GM12801 (cell line): ENCODE measurements around the gene LIX1L.

Experiments
- TF ChIP-seq, protein P1 (sequence below): IDR thresholded peaks from one replicate; pipeline ENCODE4 v1.5.1; 2011; ENCODE audit warnings: control low read depth; ENCODE audit not compliant: insufficient read length; ENCODE audit errors: extremely low read depth

LIX1L gene

DNA sequence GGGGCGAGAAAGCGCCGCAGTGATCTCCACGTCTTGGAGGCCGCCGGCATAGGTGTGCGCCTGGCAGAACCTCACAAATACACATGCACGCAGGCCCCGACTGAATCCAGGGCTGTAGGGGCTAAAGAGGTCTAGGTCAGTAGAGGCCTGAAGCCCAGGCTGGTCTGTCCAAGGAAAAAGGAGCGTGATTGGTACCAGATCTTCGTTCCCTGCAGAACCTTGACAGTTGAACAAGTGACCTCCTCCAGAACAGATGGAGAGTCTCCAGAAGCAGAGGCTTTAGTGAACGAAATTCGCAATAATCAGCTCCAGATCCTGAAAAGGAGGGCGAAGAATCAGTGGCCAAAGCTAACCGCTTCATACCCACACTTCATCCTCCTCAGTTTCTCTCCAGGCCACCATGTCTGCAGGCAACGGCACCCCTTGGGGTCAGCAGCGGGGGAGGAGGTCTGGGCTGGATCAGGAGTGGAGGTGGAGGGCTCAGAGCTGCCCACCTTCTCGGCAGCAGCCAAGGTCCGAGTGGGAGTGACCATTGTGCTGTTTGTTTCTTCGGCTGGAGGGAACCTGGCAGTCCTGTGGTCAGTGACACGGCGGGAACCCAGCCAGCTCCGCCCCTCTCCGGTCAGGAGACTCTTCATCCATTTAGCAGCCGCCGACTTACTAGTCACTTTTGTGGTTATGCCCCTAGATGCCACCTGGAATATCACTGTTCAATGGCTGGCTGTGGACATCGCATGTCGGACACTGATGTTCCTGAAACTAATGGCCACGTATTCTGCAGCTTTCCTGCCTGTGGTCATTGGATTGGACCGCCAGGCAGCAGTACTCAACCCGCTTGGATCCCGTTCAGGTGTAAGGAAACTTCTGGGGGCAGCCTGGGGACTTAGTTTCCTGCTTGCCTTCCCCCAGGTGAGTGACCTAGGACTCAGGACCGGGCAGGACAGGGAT is 38.6 kb downstream of the LIX1L start:
- TF ChIP-seq, protein P1, sequence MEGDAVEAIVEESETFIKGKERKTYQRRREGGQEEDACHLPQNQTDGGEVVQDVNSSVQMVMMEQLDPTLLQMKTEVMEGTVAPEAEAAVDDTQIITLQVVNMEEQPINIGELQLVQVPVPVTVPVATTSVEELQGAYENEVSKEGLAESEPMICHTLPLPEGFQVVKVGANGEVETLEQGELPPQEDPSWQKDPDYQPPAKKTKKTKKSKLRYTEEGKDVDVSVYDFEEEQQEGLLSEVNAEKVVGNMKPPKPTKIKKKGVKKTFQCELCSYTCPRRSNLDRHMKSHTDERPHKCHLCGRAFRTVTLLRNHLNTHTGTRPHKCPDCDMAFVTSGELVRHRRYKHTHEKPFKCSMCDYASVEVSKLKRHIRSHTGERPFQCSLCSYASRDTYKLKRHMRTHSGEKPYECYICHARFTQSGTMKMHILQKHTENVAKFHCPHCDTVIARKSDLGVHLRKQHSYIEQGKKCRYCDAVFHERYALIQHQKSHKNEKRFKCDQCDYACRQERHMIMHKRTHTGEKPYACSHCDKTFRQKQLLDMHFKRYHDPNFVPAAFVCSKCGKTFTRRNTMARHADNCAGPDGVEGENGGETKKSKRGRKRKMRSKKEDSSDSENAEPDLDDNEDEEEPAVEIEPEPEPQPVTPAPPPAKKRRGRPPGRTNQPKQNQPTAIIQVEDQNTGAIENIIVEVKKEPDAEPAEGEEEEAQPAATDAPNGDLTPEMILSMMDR: no peak

DNA sequence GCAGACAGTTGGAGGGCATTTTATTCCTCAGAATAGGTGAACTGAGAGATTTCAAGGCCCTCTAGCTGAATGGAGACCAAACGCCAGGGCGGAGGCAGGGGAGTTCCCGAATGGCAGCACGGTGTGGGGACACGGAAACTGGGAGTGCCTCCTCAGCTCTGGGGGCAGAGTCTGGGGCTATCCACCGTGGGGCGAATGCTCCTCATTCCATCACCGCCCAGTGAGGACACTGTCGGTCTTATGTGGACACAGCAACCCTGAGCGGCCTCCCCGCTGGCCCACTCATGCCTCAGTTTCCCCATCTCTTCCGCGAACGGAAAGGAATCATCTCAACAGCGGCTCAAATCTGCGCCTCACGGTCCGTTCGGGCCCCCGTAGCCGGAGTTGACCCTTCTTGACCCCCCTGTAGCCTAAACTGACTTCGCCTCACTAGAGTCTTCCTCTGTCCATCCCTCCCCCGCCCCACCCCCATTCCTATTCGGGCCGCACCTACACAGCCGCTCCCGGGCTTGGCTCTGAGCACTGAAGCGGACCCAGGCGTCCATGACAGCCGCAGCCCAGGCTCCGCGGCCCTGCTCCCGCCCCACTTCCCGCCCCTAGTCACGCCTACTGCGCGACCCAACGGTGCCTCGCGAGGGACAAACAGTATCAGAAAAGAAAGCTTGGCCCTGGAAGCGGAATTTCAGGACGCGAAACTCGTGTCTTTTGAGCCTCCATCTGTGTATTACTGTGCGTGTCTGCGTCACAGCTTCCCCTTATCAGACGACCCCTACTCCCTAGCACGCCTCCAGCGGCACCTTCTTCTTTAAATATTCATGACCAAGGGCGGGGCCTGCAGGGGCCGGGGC is 39.4 kb downstream of the LIX1L start, which contains the start of gene PEX11B:
Gene PEX11B (minus strand): TSS at position 574 of the 848 bp plus-strand sequence. CDS start 29 bp downstream, at position 545.
- TF ChIP-seq, protein P1: no peak

DNA sequence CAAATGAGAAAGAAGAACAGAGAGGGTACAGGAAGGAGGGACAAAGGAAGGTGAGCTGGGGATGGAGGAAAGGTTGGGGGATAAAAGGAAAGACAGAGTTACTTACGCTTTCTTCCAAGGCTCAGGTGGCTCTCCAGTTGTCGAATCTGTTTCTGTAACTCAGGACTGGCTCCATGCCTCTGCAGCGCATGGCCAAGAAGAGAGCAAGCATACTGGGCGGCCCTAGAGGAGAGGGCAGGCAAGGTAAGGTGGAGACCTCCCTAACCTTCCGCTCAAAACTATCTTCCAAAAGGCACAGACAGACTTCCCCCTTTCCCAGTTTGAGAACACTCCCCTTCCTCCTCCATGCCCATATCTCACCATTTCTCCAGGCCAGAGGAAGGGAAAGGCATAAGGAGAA is 40.2 kb downstream of the LIX1L start:
- TF ChIP-seq, protein P1: no peak

DNA sequence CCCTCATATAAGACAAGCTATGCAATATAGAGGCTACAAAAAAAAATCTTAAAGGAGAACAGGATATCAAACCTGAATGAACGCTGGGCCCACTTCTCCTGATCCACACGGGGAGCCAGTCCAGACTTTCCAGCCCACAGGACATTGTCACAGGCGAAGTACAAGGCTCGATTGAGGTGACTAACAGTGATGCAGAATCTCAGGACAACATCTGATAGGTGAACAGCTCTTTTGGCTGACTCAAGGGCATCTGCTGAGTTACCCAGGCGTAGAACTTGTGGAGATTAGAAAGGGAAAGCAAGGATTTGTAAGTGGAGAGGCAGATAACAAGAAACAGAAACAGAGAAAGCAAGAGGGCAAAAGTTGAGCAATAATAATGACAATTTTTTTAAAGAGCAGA is 41.1 kb downstream of the LIX1L start:
- TF ChIP-seq, protein P1: no peak

DNA sequence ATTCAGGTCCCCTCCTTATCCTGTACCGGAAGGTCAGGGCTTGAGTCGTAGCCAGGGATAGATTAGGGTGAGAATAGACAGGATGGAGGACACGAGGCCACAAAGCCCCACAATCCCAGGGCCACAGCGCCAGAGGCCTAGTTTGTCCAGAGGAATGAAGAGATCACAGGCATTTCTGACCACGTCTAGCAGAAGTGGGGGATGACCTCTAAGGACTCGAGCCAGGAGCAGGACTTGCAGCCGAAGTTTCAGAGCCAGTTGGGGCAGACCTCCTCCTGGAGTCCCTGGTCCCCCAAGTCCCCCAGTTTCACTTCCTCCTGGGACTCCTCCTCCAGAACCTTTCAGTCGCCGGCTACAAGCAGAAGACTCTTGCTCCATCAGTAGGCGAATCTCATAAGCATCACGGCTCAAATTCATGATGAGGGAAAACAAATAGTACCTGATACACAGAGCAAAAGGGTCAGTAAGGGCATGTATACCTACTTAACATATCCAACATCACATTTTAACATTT is 45.6 kb downstream of the LIX1L start:
- TF ChIP-seq, protein P1: no peak

DNA sequence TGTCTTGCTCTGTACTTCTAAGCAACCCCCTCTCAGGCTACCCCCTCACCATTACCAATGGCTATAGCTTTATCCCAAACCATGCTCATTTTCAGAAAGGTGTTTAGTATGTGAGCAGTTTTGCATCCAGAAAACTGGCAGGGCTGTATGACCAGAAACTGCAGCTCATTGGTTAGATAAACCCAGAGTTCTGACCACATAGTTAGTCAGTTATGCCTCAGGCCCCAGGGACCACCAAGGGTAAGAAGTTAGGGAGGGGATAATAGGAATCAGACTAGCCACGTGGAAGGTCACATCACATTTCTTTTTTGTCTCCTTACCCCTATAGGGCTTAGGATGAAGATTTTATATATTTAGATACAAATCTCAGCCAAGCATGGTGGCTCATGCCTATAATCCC is 49.2 kb downstream of the LIX1L start:
- TF ChIP-seq, protein P1: no peak
